GM21390 (cell line): ENCODE results near the gene SLC45A2.
"Not testable (repeated sequence)": the region's sequence is repeated elsewhere in the genome, so short reads cannot be mapped to it uniquely, and the experiment has no call there.

Experiments used
- ATAC-seq: cut with Tn5 transposase; IDR thresholded peaks from one replicate; pipeline ENCODE4 v1.9.1; 2021; ENCODE audit not compliant: unreplicated experiment

Gene SLC45A2

DNA sequence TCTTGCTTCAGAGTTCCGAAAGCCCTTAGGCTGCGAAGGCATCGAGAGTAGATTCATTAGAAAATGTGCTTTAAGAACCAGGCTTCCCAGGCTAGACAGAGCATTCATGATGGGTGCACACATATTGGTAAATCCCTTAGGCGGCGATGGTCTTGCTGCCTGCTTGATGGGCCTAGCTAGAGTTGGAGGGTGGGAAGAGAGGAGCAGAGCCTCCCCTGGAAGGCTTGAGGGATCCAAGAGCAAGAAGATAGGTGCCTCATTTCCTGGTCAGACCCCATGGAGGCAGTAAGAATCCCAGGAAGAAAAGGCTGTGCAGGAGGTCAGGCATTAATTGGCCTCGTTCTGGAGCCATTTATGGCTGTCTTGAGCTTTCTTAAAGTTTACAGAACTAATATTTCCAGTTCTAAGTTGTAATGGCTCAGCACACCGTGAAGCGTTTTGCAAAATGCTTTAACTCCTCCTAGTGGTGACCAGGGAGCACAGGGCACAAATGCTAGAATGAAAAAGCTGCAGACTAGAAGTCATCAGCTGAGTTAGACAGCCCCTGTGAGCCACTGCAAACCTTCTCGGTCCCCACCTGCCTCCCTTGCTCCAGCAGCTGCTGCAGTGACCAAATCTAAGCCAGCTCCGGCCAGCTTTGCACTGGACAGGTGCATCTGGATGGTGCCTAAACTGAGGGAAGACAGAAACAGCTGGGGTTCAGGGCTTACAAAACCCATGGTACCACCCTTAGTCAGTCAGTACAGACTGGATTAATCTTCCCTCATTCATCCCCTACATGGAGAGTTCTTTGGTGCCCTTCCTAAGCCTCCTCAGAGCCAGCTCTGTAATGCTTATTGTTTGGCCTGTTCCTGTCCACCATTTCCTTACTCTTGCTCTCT lies 14.7 kb downstream of the SLC45A2 start:
- peak; percentile 68 for ATAC-seq

DNA sequence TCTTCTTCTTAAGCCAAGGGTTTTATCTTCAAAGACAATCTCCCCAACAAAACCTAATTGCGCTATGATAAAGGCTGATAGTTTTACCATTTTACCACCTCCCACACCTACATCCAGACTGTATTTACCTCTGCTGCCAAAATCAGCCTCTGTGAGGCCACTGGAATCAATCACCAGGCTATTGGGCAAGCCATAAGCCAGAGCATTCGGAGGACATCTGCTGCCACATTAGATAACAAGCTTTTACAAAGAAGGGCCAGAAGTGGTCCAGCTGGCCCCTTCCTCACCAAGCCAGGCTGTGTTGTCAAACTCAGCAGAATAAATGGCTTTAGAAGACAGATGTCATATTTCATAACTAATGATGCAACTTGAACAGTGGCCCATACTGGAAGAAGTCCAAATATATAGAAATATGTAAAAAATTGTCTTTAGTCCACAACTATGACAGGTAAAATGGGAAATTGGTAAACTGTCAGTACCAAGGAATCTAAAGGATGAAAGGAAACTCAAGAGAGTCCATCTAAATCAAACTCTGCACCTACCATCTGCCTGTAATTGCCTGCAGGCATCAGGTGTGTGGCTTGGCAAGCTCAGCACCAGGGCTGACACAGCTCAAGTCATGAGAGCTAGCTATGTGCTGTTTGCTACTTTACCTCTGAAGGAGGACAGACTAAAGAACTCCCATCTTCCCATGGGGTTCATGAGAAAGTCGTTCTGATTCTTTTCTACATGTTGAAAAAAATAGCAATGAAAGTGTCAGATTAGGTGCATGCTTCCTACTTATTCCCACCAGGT lies 16.1 kb downstream of the SLC45A2 start:
- ATAC-seq = no peak

- no peak for ATAC-seq
These were observed 17.7 kb downstream of the SLC45A2 start for GRCh38 chr5:33966805-33967204.

DNA sequence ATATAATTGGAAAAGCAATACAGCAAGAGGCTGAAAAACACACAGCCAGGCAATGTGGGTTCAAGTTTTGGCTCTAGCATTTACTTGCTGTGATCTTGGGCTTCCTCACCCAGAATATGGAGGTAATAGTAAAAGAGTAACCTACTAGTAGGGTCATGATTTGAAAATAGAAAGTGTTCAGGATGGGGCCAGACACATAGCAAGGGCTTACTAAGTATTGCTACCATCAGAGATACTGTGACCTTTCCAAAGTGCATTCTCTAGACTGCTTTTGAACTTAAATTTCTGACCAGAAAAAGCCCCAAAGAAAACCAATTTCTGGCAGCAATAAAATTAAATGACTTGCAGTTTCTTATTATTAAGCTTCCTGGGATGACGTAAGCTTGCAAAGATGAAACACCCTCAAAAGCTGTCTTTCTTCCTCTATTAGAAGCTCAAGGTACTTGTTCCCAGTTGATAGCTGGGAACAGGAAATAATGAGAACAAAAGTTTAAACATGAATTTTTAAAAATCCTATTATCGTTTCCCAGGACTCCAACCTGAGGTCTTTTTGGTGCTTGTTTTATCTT lies 20.3 kb downstream of the SLC45A2 start:
- ATAC-seq = no peak

DNA sequence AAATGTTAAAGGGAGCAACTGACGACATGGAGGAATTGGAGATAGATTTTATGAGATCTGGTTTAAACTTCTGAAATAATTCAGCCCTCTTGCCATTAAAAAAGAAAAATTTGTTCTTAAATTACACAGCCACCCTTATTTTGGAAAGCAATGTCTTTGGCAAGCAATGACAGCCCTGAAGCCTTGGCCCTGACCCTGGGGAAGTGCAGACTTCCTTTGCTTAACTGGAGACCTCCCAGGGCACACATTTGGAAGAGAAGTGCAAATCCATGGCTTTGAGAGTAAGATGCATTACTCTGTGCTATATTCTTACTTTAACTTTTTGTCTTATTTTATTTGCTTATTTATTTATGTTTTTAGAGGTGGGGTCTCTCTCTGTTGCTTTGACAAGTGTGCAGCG lies 26.3 kb downstream of the SLC45A2 start:
- no peak for ATAC-seq

DNA sequence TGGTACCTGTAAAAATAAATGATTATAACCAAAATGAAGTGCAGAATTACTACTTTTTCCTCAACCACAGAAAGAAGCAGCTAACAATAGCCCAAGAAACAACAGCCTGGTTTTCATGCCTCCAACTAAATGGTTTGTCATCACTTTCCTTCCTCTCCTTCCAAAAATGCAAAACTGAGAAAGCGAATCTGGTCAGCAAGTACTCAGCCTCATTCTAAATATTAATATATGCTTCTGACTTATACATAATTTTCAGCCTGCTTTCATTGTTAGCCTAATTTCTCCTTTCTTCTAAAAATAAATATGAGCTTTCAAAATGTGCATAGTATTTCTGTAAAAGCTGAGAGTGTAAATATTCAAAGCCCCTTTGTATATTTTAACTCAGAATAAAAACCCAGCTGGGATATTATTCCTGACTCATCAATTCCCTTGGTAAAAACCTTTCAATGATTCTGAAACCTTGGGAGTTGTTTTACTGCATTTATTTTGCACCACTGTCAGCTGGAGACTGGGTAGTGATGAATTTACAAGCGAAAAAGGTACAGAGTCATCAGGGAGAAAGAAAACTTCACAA lies 26.8 kb downstream of the SLC45A2 start:
- ATAC-seq = no peak

DNA sequence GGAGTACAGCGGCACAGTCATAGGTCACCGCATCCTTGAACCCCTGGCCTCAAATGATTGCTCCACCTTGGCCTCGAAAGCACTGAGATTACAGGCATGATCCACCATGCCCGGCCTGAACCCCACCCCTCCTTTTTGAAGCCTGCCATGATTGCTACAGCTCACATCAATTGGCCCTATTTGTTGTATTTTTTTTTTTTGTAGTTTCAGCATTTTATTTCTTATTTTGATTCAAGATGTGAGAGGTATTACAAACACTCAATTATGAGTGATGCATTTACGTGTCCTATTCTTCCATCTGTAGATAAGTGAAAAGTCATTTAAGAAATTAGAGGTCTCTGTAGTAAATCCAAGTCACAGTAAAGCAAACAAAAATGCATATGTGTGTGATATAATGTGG lies 32.3 kb downstream of the SLC45A2 start:
- ATAC-seq = not testable (repeated sequence)

DNA sequence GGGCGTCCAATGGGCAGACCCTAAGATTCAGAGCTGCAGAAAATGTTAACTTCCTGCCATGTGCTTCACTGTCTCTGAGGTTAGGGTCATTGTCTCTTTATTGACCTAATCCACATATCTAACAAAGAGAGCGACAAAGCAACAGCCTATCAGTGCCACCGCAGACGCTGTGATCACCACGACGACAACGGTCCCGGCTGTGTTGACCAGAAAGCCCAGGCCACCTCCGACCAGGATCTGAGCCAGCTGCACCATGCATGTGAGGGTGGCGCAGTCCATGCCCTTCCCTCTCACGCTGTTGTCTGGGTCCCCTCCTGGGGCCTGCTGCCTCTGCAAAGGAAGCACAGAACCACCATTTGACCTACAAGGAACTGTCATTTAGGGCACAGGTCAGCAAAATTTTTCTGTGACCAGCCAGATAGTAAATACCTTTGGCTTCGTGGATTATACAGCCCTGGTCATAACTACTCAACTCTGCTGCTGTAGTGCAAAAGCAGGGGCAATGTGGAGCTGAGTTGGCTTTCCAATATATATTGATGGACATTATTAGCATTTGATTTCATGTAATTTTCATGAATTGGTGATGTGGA lies 39.9 kb downstream of the SLC45A2 start:
- no peak for ATAC-seq

DNA sequence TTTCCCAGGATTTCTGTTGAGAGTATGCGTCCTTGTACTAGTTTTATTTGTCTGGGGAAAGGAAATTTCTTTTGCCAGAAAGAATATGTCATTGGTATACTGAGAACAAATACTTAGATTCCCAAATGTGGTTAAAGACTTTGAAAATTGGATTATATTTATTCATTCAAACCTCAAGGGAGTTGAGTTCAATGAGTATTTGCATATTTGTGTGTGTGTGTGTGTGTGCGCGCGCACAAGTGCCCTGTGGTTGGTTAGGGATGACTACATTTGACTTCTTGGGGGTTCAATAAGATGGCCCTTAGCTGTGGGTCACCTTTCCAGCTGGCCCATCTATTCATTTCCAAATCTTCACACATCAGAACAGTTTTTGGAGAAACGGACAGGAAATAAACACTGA lies 43.4 kb downstream of the SLC45A2 start:
- no peak for ATAC-seq

DNA sequence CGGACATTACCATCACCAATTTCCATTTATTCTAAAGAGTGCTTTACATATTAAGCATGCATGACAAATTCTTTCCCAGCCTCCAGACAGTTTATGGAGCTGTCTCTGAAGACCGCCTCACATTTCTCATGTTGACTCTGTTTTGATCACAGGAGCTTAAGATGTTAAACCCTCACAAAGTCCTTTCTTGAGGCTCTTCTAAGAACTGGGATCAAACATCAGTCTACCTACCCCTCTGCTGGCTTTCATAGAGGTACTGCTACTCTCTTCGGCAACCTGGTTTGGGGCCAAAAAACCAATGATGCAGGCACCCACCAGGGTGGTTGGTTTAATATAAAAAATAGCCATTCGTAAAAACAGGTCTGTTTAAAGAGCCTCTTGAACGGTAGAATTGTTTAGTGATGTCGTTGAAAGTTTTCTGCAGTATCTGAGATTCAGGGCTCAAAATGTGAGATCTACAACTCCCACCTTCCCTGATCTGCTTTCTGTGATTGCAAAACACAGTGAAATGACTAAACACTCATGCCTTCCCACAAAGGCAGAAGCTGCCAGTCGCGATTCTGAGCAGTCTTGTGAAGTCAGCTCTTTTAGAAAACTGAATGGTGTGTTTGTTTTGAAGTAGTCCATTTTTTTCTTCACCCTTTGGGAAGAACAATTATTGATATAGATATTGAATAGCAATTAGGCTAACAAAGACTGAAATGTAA lies 44.8 kb downstream of the SLC45A2 start:
- no peak for ATAC-seq

- ATAC-seq = no peak
These were observed 45.6 kb downstream of the SLC45A2 start for GRCh38 chr5:33938881-33939280.

GRCh38 chr5:33938507-33938796 lies 46.0 kb downstream of the SLC45A2 start:
- no peak for ATAC-seq

- no peak for ATAC-seq
These were observed 46.6 kb downstream of the SLC45A2 start for GRCh38 chr5:33937707-33938506.

GRCh38 chr5:33937017-33937706 lies 47.3 kb downstream of the SLC45A2 start:
- ATAC-seq = no peak

DNA sequence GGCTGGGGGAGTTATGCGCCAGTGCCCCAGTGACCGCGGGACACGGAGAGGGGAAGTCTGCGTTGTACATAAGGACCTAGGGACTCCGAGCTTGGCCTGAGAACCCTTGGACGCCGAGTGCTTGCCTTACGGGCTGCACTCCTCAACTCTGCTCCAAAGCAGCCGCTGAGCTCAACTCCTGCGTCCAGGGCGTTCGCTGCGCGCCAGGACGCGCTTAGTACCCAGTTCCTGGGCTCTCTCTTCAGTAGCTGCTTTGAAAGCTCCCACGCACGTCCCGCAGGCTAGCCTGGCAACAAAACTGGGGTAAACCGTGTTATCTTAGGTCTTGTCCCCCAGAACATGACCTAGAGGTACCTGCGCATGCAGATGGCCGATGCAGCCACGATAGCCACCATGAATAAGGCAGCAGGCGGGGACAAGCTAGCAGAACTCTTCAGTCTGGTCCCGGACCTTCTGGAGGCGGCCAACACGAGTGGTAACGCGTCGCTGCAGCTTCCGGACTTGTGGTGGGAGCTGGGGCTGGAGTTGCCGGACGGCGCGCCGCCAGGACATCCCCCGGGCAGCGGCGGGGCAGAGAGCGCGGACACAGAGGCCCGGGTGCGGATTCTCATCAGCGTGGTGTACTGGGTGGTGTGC lies 48.0 kb downstream of the SLC45A2 start, which contains the start of gene RXFP3:
TSS of gene RXFP3 (plus strand) at position 6 of the 636 bp plus-strand sequence. CDS start at position 361, 355 bp downstream.
- no peak for ATAC-seq

DNA sequence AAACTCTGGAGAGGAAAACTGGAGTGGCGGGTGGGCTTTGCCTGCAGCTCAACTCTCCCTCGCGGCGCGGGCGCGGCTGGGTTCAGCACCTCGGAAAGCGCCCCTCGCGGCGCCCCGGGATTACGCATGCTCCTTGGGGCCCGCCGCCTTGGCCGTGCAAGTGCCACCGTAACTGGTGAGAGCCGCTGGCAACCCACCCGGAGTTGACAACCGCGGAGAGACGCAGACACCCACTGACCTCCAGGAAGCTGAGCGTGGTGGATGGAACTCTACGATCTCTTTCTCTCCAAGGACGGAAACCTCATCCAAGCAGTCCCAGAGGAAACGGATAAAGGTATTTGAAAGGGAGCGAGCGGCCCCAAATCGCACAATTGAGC lies 48.5 kb downstream of the SLC45A2 start:
- ATAC-seq = no peak

GRCh38 chr5:33934176-33934575 lies 50.3 kb downstream of the SLC45A2 start:
- peak; percentile 30 for ATAC-seq

GRCh38 chr5:33933723-33934169 lies 50.7 kb downstream of the SLC45A2 start:
- ATAC-seq = peak; percentile 84

DNA sequence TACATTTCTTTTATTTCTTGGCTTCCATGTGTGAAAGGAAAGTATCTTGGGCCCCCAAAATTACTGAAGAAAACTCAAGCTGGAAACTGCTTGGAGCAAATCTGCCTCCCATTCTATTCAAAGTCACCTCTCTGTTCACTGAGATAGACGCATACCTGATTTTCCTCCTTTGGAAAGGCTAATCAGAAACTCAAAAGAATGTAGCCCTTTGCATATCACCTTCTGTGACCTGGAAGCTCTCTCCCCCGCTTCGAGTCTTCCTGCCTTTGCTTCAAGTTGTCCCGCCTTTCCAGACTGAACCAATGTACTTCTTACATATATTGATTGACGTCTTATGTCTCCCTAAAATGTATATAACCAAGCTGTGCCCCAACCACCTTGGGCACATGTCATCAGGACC lies 53.4 kb downstream of the SLC45A2 start:
- no peak for ATAC-seq
